Activated naive CD4-positive, alpha-beta T cell treated with anti-CD3 and anti-CD28 coated beads for 36 hours (primary cell): ENCODE data around the gene FLVCR2. TPM values are rescaled to one million over a fixed set of nuclear protein-coding genes. Genes with fewer than 3 reads are reported as not detected.
"Not testable (repeated sequence)": the region's sequence is repeated elsewhere in the genome, so short reads cannot be mapped to it uniquely, and the experiment has no call there.

ENCODE experiments used
- CTCF ChIA-PET: fragments of 350-600 bp; sonication (Branson Sonifier 250); formaldehyde crosslinking; loops from one replicate; lab custom pipeline; 2021; ENCODE audit warnings: antibody characterized with exemption; lab: Charles Lee
- DNase-seq: peaks from one replicate; pipeline ENCODE4 v3.0.0-alpha.2; 2020
- H3K27ac Mint-ChIP-seq: one replicate; pipeline ENCODE4 v1.8.0; 2021; ENCODE audit warnings: mild to moderate bottlenecking, mixed read lengths
- H3K27me3 Mint-ChIP-seq: one replicate; pipeline ENCODE4 v1.8.0; 2021; ENCODE audit warnings: low read depth, mixed read lengths
- H3K36me3 Mint-ChIP-seq: one replicate; pipeline ENCODE4 v1.8.0; 2021; ENCODE audit warnings: low read depth, mixed read lengths
- H3K4me1 Mint-ChIP-seq: one replicate; pipeline ENCODE4 v1.8.0; 2021; ENCODE audit warnings: low read depth, mixed read lengths
- H3K4me3 Mint-ChIP-seq: one replicate; pipeline ENCODE4 v1.8.0; 2021; ENCODE audit warnings: mild to moderate bottlenecking, moderate library complexity, mixed read lengths
- H3K9me3 Mint-ChIP-seq: one replicate; pipeline ENCODE4 v1.8.0; 2021; ENCODE audit warnings: mixed read lengths
- intact Hi-C: fragments of 100-400 bp; cut with micrococcal nuclease; formaldehyde crosslinking; loops from one replicate; pipeline ENCODE4 v1.15.1; 2023
- total RNA-seq, 2 experiments: library from RNA; stranded (reverse); gene quantifications; one replicate each; pipeline ENCODE4 v1.2.3, GENCODE V29; 2021

The FLVCR2 gene
- total RNA-seq, 2 experiments from 2014 or later, result 5.8 to 10.4 TPM

DNA sequence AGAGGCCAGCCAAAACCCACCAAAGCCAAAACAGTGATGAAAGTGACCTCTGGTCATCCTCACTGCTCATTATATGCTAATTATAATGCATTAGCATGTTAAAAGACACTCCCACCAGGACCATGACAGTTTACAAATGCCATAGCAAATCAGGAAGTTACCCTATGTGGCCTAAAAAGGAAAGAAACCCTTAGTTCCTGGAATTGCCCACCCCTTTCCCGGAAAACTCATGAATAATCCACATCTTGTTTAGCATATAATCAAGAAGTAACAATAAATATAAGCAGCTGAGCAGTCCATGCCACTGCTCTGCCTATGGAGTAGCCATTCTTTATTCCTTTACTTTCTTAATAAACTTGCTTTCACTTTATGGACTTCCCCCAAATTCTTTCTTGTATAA, 21.7 kb downstream of the FLVCR2 start:
- H3K9me3 Mint-ChIP-seq, intact Hi-C loops, H3K27me3 Mint-ChIP-seq, H3K4me3 Mint-ChIP-seq, CTCF ChIA-PET, H3K27ac Mint-ChIP-seq, H3K36me3 Mint-ChIP-seq, DNase-seq, H3K4me1 Mint-ChIP-seq: not testable (repeated sequence)

DNA sequence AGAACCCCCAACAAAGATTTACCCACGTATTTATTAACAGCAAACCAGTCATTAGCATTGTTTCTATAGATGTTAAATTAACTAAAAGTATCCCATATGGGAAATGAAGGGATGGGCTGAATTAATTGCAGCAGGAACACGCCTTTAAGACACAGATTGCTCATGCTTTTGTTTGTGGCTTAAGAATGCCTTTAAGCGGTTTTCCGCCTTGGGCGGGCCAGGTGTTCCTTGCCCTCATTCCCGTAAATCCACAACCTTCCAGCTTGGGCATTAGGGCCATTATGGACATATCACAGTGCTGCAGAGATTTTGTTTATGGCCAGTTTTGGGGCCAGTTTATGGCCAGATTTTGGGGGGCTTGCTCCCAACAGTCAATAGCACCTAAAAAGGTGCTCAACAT, 22.6 kb downstream of the FLVCR2 start:
- H3K9me3 Mint-ChIP-seq, DNase-seq, H3K27ac Mint-ChIP-seq, CTCF ChIA-PET, H3K36me3 Mint-ChIP-seq, H3K27me3 Mint-ChIP-seq, intact Hi-C loops, H3K4me3 Mint-ChIP-seq, H3K4me1 Mint-ChIP-seq: not testable (repeated sequence)

DNA sequence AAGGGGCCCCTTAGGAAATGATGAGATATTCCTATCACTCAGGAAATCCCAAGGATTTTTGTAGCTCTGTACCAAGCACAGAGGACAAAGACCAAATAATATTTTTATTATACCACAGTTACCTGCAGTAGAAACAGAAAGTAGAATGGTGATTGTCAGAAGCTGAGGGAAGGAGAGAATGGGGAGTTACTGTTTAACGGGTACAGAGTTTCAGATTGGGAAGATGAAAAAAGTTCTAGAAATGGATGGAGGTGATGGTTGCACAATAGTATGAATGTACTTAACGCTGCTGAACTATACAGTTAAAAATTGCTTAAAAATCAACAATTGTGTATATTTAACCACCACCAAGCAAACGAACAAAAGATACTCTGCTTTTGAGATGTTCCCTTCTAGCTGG, 24.1 kb downstream of the FLVCR2 start:
- Mint-ChIP-seq H3K27me3 (no peaks in the 10 kb centered on the region), H3K9me3 (peaks cover 3% of the 10 kb centered on the region), H3K36me3 (peaks cover 3% of the 10 kb centered on the region), H3K27ac (no peak overlapping the region), H3K4me1 (no peaks in the 10 kb centered on the region), H3K4me3 (no peak overlapping the region)
- intact Hi-C loops, result no loop called here
- CTCF ChIA-PET, result interaction anchor here (1.5 kb wide), 1 partner anchor 25 kb away, joined by 4 read pairs; no protein-coding TSS in a partner anchor
- DNase-seq, result no peak

DNA sequence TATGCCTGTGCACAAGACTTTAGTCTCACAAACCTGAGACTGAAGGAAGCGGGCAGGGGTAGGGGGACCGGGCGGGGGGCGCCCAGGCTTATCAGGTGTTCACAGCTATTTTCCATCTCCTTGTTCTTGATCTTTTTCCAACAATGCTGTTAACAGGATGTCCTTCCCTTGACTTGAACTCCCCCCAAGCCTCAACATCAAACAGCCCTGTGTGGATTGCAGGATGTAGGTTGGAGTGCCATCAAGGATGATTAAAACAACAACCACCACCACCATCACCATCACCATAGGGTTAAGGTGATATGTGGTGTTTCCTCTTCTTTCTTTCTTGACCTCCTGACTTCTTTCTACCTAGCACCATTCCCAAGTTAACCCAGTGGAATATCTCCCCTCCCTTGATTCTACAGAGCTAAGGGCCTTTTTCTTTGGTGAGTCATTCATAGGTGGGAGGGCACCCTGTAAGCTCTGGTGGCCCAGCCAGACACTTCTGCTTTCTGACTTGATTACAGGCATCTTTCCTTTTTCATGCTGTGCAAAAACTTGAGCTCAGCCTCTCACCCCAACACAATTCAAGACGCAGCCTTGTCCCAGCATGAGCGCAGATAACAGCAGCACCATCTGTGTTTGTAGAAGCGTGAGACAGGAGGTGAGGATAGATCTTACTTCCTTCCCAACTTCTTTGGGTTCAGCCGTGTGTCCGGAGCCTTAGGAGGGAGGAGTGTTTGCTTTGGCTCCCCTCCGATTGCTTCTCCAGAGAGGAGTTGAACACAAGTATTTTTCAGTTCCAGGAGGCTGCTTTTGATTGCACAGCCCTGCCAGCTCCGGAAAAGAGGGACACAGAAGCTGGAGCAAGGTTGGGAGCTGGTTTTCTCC, 26.8 kb downstream of the FLVCR2 start:
- CTCF ChIA-PET, result interaction anchor here (1.4 kb wide), 1 partner anchor 28 kb away, joined by 6 read pairs; no protein-coding TSS in a partner anchor
- Mint-ChIP-seq H3K4me1 (no peaks in the 10 kb centered on the region), H3K9me3 (peaks cover 5% of the 10 kb centered on the region), H3K27ac (no peak overlapping the region), H3K4me3 (no peak overlapping the region), H3K36me3 (peaks cover 5% of the 10 kb centered on the region), H3K27me3 (no peaks in the 10 kb centered on the region)
- intact Hi-C loops, result no loop called here
- DNase-seq, result no peak

DNA sequence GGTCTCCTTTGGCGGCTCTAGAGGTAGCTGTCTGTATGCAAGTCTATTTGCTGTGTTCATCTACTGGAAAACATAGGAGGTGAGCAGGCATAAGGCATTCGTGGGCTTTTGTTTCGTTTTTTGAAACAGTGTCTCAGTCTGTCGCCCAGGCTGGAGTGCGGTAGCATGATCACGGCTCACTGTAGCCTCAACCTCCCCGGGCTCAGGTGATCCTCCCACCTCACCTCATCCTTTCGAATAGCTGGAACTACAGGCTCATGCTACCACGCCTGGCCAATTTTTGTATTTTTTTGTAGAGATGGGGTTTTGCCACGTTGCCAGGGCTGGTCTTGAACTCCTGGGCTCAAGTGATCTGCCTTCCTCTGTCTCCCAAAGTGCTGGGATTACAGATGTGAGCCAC, 27.5 kb downstream of the FLVCR2 start:
- H3K27me3 Mint-ChIP-seq, result no peaks in the 10 kb centered on the region
- CTCF ChIA-PET, result interaction anchor here (1.4 kb wide), 1 partner anchor 28 kb away, joined by 6 read pairs; no protein-coding TSS in a partner anchor
- H3K36me3 Mint-ChIP-seq, result peaks cover 5% of the 10 kb centered on the region
- no peaks in the 10 kb centered on the region for H3K4me1 Mint-ChIP-seq
- no peak for DNase-seq
- H3K9me3 Mint-ChIP-seq, result peaks cover 5% of the 10 kb centered on the region
- no peak overlapping the region for H3K27ac Mint-ChIP-seq
- no peak overlapping the region for H3K4me3 Mint-ChIP-seq
- intact Hi-C loops, result no loop called here

DNA sequence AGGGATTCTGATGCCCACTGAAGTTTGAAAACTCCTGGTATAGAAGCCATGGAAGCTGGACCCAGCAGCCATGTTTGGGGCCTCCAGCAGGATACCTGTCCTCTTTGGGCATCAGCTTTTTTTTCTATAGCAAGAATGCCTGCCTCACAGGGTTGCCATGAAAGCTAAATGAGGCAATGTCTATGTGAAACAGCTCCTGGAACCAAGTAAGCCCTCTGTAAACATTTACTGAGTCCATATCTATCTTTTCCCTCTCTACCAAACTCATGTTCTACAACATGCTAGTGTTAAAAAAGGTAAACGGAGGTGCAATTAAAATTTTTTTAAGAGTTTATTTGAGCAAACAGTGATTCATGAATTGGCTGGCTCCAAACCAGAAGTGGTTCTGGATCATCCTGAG, 28.6 kb downstream of the FLVCR2 start:
- CTCF ChIA-PET, result interaction anchor here (0.6 to 1.3 kb wide), 3 partner anchors 31 to 660 kb away, joined by 3 to 5 read pairs (median 3); no protein-coding TSS in a partner anchor
- Mint-ChIP-seq H3K4me3 (no peak overlapping the region), H3K4me1 (no peaks in the 10 kb centered on the region), H3K27ac (no peak overlapping the region), H3K9me3 (peaks cover 5% of the 10 kb centered on the region), H3K27me3 (no peaks in the 10 kb centered on the region), H3K36me3 (peaks cover 5% of the 10 kb centered on the region)
- intact Hi-C loops, result no loop called here
- no peak for DNase-seq

DNA sequence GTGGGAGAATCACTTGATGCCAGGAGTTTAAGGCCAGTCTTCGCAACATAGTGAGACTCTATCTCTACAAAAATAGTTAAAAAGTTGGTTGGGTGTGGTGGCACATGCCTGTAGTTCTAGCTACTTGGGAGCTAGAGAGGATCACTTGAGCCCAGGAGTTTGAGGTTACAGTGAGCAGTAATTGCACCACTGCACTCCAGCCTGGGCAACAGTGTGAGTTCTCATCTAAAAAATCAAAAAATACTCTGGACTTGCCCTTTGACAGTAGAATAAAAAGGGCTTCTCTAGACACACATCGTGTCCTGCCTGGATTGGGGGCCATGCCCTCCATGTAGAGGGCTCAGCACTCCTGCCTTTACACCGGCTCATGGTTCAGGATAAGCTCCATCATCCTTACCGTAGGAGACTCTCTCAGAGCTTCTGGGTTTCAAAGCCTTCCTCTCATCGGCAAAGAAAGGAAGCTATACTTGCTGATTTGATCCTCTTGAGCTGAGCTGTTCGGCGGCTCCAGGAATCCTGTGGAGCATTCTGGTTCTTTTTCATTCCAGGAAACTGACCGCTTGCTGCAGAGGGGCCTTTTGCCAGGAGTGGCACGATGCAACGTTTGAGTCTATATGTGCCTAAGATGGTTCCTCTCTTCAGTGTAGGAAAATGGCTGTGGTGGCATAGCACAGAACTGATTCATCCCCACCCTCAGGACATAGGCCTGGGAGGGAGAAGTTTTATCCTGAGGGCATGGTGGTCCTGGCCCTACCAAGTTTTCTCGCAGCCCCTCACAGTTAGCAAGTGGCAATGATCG, 29.6 kb downstream of the FLVCR2 start:
- H3K9me3 Mint-ChIP-seq, result peaks cover 8% of the 10 kb centered on the region
- peaks cover 5% of the 10 kb centered on the region for H3K36me3 Mint-ChIP-seq
- CTCF ChIA-PET, result interaction anchor here (1.3 kb wide), 1 partner anchor 32 kb away, joined by 5 read pairs; no protein-coding TSS in a partner anchor
- H3K4me3 Mint-ChIP-seq, result no peak overlapping the region
- H3K27me3 Mint-ChIP-seq, result no peaks in the 10 kb centered on the region
- no peak overlapping the region for H3K27ac Mint-ChIP-seq
- intact Hi-C loops, result no loop called here
- no peaks in the 10 kb centered on the region for H3K4me1 Mint-ChIP-seq
- no peak for DNase-seq

DNA sequence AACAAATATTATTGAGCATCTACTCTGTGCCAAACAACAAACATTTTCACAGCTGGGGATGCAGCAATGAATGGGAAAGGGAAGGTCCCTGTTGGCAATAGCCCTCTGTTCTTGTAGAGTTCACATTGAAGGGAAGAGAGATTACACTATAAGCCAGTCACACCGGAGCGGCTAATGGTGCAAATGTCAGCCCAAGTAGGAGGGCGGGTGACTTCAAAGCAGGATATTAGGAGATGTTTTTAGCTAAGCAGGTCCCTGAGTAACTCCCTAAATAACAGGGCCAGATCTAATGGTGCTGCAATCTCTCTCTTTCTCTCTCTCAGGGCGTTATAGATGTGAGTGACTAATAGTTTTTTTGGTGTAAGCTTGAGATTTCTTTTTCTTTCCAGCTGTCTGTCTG, 30.7 kb downstream of the FLVCR2 start:
- H3K36me3 Mint-ChIP-seq, result peaks cover 5% of the 10 kb centered on the region
- H3K27ac Mint-ChIP-seq, result no peak overlapping the region
- intact Hi-C loops, result no loop called here
- DNase-seq, result no peak
- H3K9me3 Mint-ChIP-seq, result peaks cover 10% of the 10 kb centered on the region
- H3K27me3 Mint-ChIP-seq, result no peaks in the 10 kb centered on the region
- CTCF ChIA-PET, result interaction anchor here (0.6 kb wide), 2 partner anchors 65 to 566 kb away, joined by 3 to 4 read pairs; no protein-coding TSS in a partner anchor
- H3K4me1 Mint-ChIP-seq, result no peaks in the 10 kb centered on the region
- no peak overlapping the region for H3K4me3 Mint-ChIP-seq

DNA sequence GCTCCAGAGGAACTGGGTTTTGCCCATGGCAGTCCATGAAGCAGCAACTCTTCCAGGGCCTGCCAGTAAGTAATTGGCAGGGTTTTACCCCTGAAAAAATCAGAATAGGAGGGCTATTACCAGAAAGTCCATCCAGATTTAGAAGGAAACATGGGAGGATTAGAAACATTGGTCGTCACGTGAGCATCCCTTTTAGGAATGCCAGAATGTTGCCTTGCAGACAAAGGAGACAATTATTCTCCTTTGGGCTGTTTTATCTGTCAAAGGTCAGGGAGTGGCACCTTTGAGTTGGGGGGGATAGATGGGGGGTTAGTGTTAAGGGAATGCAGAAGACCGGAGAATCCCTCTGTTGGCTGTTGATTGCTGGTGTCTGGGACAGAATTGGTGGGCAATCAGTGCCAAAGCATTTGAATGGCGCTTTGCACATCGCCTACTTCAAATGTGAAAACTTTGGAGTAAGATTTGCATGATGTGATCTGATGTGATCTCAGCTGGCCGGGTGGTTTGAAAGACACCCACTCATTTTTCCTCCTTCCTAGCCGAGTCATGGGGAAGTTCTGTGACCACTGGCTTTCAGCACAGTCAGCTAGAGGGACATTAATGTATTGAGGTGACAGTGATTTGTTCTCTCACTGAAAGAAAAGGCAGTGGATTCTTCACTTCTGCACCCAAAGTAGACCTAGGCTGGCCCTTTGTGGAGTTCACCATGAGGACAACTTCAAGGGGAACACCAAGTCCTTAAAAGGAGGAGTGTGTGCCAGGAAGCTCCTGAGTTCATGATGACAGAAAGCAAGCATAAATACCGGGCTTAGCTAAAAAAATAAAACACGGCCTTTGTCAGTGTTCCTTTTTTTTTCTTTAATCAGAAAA, 31.4 kb downstream of the FLVCR2 start:
- intact Hi-C loops, result no loop called here
- DNase-seq, result no peak
- Mint-ChIP-seq H3K4me1 (no peaks in the 10 kb centered on the region), H3K4me3 (no peak overlapping the region), H3K27me3 (no peaks in the 10 kb centered on the region), H3K36me3 (peaks cover 5% of the 10 kb centered on the region), H3K9me3 (peaks cover 10% of the 10 kb centered on the region), H3K27ac (no peak overlapping the region)
- CTCF ChIA-PET, result no interaction called here

DNA sequence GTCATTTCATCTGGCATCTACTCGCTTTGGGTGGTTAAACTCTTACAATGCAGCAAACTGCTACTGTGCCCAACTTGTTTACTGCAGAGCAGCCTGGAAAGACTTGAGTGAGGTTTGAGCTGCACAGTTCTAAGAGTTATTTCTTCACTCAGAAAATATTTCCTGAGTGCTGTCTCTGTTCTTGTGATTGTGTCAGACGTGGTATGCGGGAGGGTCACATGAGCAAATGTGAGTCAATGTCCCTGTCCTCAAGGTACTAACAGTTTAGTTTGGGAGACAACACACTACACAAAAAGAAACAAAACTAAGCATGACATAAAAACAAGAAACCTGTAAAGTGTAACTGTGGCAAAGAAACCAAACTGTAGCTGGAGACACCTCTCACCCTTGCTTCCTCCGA, 32.4 kb downstream of the FLVCR2 start:
- intact Hi-C loops, result no loop called here
- no peaks in the 10 kb centered on the region for H3K4me1 Mint-ChIP-seq
- CTCF ChIA-PET, result no interaction called here
- H3K9me3 Mint-ChIP-seq, result peaks cover 10% of the 10 kb centered on the region
- H3K27ac Mint-ChIP-seq, result no peak overlapping the region
- H3K27me3 Mint-ChIP-seq, result no peaks in the 10 kb centered on the region
- H3K36me3 Mint-ChIP-seq, result peaks cover 5% of the 10 kb centered on the region
- no peak for DNase-seq
- no peak overlapping the region for H3K4me3 Mint-ChIP-seq

DNA sequence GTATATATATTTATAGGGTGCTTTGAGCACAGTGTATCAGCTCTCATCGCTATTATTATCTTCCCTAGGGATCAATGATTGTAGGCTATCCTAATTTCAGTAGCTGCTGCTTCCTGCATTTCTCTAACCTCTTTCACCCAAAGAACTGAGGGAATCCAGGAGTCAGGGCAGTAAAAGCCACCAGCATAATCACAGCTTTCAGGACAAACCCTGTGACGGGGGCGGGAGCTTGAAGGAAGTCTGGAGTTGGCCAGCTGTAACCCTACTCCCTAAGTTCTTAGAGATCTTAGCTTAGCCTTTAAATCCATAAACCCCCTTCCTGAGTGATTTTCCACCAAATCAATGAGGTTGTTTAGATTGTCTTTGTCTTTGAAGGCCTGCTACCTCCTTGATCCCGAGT, 33.7 kb downstream of the FLVCR2 start:
- DNase-seq, result no peak
- H3K4me3 Mint-ChIP-seq, result no peak overlapping the region
- CTCF ChIA-PET, result interaction anchor here (0.9 to 1.0 kb wide), 2 partner anchors 11 to 42 kb away, joined by 3 to 4 read pairs; no protein-coding TSS in a partner anchor
- H3K27ac Mint-ChIP-seq, result no peak overlapping the region
- H3K27me3 Mint-ChIP-seq, result no peaks in the 10 kb centered on the region
- H3K4me1 Mint-ChIP-seq, result no peaks in the 10 kb centered on the region
- H3K36me3 Mint-ChIP-seq, result peaks cover 5% of the 10 kb centered on the region
- H3K9me3 Mint-ChIP-seq, result peaks cover 10% of the 10 kb centered on the region
- intact Hi-C loops, result no loop called here

DNA sequence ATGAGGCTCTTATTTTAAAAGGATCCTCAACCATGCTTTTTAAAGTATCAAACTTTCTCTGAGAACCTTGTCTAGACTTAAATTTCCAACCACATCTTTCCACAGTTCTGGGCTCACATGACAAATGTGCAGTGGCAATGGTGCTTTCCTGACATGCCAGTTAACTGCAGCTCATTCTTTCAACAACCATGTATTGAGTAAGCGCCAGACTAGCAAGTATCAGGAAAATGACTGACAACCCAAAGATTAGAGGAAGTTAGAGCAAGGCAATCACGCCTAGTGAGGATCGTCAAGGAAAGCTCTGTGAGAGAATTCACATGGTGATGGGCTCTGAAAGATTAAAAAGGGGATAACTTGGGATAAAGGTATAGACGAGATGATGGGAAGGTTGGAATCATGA, 35.8 kb downstream of the FLVCR2 start:
- no peak overlapping the region for H3K4me3 Mint-ChIP-seq

More for the DNA sequence above, 35.8 kb downstream of the FLVCR2 start:
- Mint-ChIP-seq H3K36me3 (no peaks in the 10 kb centered on the region), H3K9me3 (peaks cover 5% of the 10 kb centered on the region), H3K27me3 (no peaks in the 10 kb centered on the region), H3K4me1 (no peaks in the 10 kb centered on the region), H3K27ac (no peak overlapping the region)
- CTCF ChIA-PET, result no interaction called here
- no peak for DNase-seq
- intact Hi-C loops, result no loop called here
